ENCODE data around the gene ACTN1. TPM values are rescaled to one million over a fixed set of nuclear protein-coding genes. Genes with fewer than 3 reads are reported as not detected.

Gene ACTN1
- total RNA-seq, 1 experiment from 2014 or later = 148 TPM

DNA sequence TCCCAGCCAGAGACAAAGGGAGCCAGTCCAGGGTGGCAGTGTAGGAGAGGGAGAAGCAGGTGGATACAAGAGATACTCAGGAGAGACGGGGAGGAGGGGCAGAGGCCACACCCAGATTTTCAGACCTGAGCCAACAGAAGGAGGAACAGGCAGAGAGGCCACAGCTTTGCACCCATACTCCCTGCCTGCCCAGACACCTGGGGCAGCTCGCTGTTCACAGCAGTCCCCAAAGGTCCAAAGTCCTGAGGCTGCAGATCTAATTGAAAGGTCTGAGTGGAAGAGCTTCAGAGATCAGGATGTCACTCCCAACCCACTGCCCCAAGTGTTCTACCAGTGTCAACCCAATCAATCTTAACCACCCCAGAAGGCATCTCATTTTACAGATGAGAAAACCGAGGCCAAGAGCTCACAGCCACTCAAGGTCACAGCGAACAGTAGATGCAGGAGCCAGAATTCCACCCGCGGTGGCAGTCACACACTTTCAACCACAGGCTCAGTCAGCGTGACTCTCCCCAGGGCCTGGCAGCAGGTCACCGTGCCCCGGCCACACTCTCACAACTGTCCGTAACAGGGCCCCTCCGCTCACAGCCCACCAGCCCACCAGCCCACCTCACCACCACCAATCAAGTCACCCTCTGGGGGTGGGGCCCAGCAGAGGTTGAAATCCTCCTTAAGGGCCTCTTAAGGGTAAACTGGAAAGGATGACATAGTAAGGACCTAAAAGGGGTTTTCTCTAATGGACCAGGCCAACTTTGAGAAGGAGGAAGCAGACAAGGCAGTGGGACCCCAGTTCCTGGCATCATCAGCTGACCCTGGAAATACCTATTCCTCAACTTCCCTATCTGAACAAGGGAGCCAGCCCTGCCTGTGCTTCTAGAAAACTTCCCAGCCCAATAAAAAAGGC, 33.3 kb downstream of the ACTN1 start:
- Histone ChIP-seq H3K4me1 (ENCODE audit: insufficient read depth, low read length, poor library complexity, severe bottlenecking) (peaks cover 96% of the 10 kb centered on the region), H3K27ac (ENCODE audit: low read depth, low read length, poor library complexity, severe bottlenecking) (peak overlapping the region; percentile 55), H3K4me3 (ENCODE audit: low read depth, low read length, poor library complexity, severe bottlenecking) (no peak overlapping the region), H3K27me3 (replicated peaks; ENCODE audit: insufficient read depth, low read depth, low read length, poor library complexity) (no peaks in the 10 kb centered on the region), H3K9me3 (ENCODE audit: low read depth, low read length, poor library complexity, severe bottlenecking) (no peaks in the 10 kb centered on the region), H3K36me3 (ENCODE audit: insufficient read depth, low read length, poor library complexity, severe bottlenecking) (no peaks in the 10 kb centered on the region)
- intact Hi-C loops (cut with micrococcal nuclease; ENCODE audit: unreplicated experiment) = no loop called here
- POLR2A ChIA-PET (ENCODE audit: low non-redundant PET) = interaction anchor here (0.6 kb wide), 1 partner anchor 502 kb away, joined by 7 read pairs; no protein-coding TSS in a partner anchor
- BruUV-seq (replicated peaks) = no TSS peak
- no peak for TF ChIP-seq EZH2 (IDR thresholded peaks at IDR 0.05; ENCODE audit: borderline replicate concordance, low read depth, low read length, poor library complexity, severe bottlenecking)
- TF ChIP-seq CTCF (conservative IDR thresholded peaks at IDR 0.05; ENCODE audit: low read depth, low read length) = no peak
- CTCF ChIA-PET = interaction anchor here (0.9 kb wide), 1 partner anchor 101 kb away, joined by 4 read pairs; no protein-coding TSS in a partner anchor
- no peak for DNase-seq (ENCODE audit: low spot score)

GRCh38 chr14:68945190-68945584, 33.9 kb downstream of the ACTN1 start:
- no peaks in the 10 kb centered on the region for H3K36me3 ChIP-seq (ENCODE audit: insufficient read depth, low read length, poor library complexity, severe bottlenecking)
- H3K4me1 ChIP-seq (ENCODE audit: insufficient read depth, low read length, poor library complexity, severe bottlenecking) = peaks cover 97% of the 10 kb centered on the region
- no peak overlapping the region for H3K4me3 ChIP-seq (ENCODE audit: low read depth, low read length, poor library complexity, severe bottlenecking)
- H3K9me3 ChIP-seq (ENCODE audit: low read depth, low read length, poor library complexity, severe bottlenecking) = no peaks in the 10 kb centered on the region
- no peaks in the 10 kb centered on the region for H3K27me3 ChIP-seq (replicated peaks; ENCODE audit: insufficient read depth, low read depth, low read length, poor library complexity)
- ChIA-PET POLR2A (ENCODE audit: low non-redundant PET) (interaction anchor here (0.7 kb wide), 1 partner anchor 37 kb away, joined by 3 read pairs; no protein-coding TSS in a partner anchor), CTCF (interaction anchor here (0.9 kb wide), 1 partner anchor 101 kb away, joined by 4 read pairs; no protein-coding TSS in a partner anchor)
- no TSS peak for BruUV-seq (replicated peaks)
- peak overlapping the region; percentile 55 for H3K27ac ChIP-seq (ENCODE audit: low read depth, low read length, poor library complexity, severe bottlenecking)
- intact Hi-C loops (cut with micrococcal nuclease; ENCODE audit: unreplicated experiment) = no loop called here
- no peak for DNase-seq (ENCODE audit: low spot score)
- TF ChIP-seq EZH2 (IDR thresholded peaks at IDR 0.05; ENCODE audit: borderline replicate concordance, low read depth, low read length, poor library complexity, severe bottlenecking) (no peak), CTCF (conservative IDR thresholded peaks at IDR 0.05; ENCODE audit: low read depth, low read length) (no peak)

GRCh38 chr14:68944162-68944561, 34.9 kb downstream of the ACTN1 start:
- no peaks in the 10 kb centered on the region for H3K9me3 ChIP-seq (ENCODE audit: low read depth, low read length, poor library complexity, severe bottlenecking)
- no peak overlapping the region for H3K4me3 ChIP-seq (ENCODE audit: low read depth, low read length, poor library complexity, severe bottlenecking)
- peaks cover 97% of the 10 kb centered on the region for H3K4me1 ChIP-seq (ENCODE audit: insufficient read depth, low read length, poor library complexity, severe bottlenecking)
- H3K27ac ChIP-seq (ENCODE audit: low read depth, low read length, poor library complexity, severe bottlenecking) = peak overlapping the region; percentile 72
- TF ChIP-seq EZH2 (IDR thresholded peaks at IDR 0.05; ENCODE audit: borderline replicate concordance, low read depth, low read length, poor library complexity, severe bottlenecking) (no peak), CTCF (conservative IDR thresholded peaks at IDR 0.05; ENCODE audit: low read depth, low read length) (no peak)
- H3K36me3 ChIP-seq (ENCODE audit: insufficient read depth, low read length, poor library complexity, severe bottlenecking) = no peaks in the 10 kb centered on the region
- BruUV-seq (replicated peaks) = no TSS peak
- POLR2A ChIA-PET (ENCODE audit: low non-redundant PET) = interaction anchor here (0.6 kb wide), 1 partner anchor 80 kb away, joined by 5 read pairs; no protein-coding TSS in a partner anchor
- intact Hi-C loops (cut with micrococcal nuclease; ENCODE audit: unreplicated experiment) = no loop called here
- CTCF ChIA-PET = no interaction called here
- no peak for DNase-seq (ENCODE audit: low spot score)
- no peaks in the 10 kb centered on the region for H3K27me3 ChIP-seq (replicated peaks; ENCODE audit: insufficient read depth, low read depth, low read length, poor library complexity)
